GM18502 (cell line): ENCODE data around the gene OXT.
"Not testable (repeated sequence)": the region's sequence is repeated elsewhere in the genome, so short reads cannot be mapped to it uniquely, and the experiment has no call there.

ENCODE experiments used
- ATAC-seq: cut with Tn5 transposase; IDR thresholded peaks from one replicate; pipeline ENCODE4 v1.9.1; 2021; ENCODE audit warnings: mild to moderate bottlenecking; ENCODE audit not compliant: unreplicated experiment, poor library complexity

OXT gene

GRCh38 chr20:3071610-3072529 lies at the start of gene OXT:
OXT (plus strand) TSS chr20:3071620; CDS start chr20:3071656, 36 bp downstream.
- ATAC-seq = no peak

GRCh38 chr20:3021777-3022176 lies 49.6 kb upstream of the OXT start:
- no peak for ATAC-seq

DNA sequence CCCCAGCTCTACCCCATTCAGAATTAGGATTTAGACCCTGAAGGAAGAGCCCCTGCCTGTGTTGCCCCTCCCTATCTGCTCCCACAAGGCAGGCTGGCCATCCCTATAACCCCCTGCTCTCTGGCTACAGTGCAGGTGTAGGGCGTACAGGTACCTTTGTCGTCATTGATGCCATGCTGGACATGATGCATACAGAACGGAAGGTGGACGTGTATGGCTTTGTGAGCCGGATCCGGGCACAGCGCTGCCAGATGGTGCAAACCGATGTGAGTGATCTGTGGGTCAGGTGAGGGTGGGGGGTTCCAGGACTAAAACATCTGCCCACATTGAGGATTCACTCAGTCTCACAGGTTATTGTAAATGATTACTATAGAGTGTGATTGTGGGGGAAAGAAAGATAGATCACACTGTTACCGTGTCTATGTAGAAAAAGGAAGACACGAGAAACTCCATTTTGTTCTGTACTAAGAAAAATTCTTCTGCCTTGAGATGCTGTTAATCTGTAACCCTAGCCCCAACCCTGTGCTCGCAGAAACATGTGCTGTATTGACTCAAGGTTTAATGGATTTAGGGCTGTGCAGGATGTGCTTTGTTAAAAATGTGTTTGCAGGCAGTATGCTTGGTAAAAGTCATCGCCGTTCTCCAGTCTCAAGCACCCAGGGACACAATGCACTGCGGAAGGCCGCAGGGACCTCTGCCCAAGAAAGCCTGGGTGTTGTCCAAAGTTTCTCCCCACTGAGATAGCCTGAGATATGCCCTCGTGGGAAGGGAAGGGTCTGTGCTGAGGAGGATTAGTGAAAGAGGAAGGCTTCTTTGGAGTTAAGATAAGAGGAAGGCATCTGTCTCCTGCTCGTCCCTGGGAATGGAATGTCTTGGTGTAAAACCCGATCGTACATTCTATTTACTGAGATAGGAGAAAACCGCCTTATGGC lies 48.6 kb upstream of the OXT start:
- not testable (repeated sequence) for ATAC-seq

DNA sequence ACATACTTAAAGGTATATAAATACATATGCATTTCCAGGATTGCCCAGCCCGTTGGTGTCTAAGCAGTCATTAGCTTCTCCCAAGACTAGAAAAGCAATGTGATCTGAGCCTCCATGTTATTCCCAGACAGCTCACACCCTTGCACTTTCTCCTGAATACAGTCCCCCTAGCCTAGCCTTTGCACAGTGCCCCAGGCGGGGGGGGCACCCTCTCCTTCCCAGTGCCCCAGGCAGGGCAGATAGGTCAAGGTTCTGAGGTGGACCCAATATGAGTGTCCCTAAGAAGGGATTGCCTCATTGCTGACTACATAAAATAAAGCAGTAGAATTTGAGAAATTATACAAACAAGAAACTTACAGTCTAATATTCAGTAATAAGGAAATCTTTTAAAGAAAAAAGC lies 43.4 kb upstream of the OXT start:
- ATAC-seq = no peak

DNA sequence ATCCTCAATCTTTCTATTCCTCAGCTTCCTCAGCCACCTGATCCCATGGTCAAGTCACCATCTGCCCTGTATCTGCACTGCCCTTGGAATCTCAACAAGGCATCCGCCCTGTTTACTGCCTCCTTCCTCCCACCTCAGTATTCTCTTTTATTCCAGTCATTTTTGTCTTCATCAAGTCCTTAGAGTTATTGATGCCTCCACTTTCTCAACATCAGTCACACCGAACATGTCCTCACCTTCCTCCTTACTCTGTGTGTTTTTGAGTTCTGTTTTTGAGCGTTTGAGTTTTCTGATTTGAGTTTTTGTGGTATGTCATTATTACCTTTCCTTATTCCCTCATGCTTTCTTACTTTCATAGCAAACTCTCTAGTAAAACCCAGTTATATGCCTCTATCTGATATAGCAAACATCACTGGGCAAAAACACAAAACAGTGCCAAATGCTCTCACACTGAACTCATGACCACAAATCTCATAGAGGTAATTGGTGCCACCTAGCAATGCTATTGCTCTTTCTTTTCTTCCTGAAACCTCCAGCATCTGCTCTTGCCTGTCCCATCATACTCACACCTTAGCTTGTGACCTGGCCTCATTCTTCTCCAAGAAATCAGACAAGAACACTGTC lies 39.8 kb upstream of the OXT start:
- ATAC-seq = no peak

GRCh38 chr20:3032624-3033023 lies 38.8 kb upstream of the OXT start:
- no peak for ATAC-seq

GRCh38 chr20:3037654-3038053 lies 33.8 kb upstream of the OXT start:
- no peak for ATAC-seq

DNA sequence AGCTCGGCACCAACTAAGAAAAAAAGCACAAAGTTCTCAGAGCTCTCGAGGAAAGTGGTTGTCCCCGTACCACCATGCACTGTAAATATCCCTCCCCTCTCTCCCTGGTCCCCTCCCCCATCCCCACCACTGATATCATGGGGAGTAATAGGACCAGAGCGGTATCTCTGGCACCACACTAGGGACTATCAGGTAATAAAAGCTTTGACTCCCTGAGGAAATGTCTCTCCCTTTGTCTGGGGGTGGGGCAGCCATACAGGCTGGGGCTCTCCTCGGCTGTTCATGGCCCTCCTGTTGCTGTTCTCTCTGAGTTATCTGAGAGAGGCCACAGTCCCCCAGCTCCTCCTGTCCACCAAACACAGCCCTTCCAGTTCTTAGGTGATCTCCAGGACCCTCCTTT lies 33.0 kb upstream of the OXT start:
- ATAC-seq = no peak

- no peak for ATAC-seq
Measured at GRCh38 chr20:3039426-3039825, 32.0 kb upstream of the OXT start.

DNA sequence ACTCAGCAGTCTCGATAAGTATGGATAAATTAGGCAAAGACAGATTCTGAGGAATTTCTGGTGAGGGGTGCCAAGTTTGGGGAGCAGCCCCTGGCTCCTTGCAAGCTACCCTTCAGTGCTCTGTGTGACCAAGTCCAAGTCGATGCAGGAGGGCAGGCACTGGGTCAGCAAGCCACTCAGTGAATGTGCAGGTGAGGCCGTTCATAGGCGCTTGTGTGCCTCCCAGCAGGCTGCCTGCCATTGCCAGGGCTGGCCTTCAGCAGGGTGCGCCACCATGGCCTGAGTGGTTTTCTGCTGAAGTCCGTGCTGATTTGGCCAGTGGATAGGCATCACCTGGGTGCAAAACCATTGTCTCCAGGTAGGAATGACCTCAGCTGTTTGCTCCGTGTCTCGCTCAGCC lies 31.3 kb upstream of the OXT start:
- ATAC-seq = no peak

DNA sequence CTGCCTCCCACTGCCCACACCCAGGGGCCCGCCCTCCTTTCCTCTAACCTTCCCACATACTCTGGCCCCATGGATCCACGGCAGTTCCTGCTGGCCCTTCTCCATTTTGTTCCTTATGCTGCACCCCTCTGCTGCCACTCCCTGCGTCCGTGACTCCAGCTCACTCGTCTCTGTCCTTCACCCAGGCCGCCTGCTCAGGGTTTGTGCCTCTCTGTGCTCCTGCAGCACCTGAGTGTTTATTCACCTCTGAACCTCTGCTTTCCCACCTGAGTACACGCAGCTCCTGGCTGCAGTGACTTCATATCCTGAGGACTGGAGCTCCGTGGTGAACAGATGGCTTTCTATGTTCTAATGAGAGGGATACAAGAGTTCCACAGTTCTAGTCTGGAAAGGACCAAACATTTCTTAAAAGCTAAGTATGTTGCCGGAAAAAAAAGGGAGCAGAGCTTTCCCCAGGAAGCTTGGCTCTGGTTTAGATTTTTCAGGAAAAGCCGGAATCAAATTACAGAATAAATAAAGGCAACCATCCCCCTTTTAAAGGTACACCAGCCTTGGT lies 29.5 kb upstream of the OXT start:
- no peak for ATAC-seq

DNA sequence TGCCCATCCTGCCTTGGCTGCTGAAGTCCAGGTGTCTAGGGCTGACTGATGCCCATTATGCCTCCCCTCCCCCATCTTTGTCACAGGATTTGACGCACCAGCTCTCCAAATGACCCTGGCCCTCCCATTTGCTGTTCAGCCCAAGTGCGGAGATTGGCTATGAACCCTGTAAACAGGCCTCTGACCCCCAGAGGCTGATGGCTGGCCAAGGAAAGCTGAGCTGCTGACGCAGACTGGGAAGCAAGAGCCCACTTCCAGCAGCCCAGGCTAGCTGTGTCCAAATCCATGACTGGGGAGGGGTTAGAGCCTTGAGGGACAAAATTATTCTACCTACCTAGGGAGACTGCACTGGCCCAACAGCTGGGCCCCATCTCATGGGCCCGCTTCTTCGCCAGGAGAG lies 28.8 kb upstream of the OXT start:
- no peak for ATAC-seq

DNA sequence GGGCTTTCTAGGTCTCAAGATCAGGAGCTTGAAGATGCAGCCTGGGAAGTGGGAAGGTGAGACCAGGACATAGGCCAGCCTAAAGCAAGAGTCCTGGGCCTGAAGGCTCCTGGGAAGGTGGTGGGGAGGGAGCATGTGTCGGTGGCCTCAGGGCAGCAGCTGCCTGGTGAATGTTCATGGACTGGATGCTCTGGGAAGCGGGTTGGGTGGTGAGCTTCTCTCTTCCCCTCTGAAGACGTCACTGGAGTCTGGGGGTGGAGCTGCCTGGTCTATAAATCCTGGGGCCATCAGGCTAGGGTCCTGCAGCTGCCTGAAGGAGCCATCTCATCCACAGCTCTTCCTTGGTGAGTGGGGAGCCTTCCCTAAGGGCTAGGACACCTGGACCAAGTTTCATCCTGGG lies 28.1 kb upstream of the OXT start, which contains the start of gene GNRH2:
TSS of gene GNRH2 (plus strand) at position 301 of the 400 bp plus-strand sequence. CDS start 793 bp downstream, outside the sequence.
- ATAC-seq = no peak

DNA sequence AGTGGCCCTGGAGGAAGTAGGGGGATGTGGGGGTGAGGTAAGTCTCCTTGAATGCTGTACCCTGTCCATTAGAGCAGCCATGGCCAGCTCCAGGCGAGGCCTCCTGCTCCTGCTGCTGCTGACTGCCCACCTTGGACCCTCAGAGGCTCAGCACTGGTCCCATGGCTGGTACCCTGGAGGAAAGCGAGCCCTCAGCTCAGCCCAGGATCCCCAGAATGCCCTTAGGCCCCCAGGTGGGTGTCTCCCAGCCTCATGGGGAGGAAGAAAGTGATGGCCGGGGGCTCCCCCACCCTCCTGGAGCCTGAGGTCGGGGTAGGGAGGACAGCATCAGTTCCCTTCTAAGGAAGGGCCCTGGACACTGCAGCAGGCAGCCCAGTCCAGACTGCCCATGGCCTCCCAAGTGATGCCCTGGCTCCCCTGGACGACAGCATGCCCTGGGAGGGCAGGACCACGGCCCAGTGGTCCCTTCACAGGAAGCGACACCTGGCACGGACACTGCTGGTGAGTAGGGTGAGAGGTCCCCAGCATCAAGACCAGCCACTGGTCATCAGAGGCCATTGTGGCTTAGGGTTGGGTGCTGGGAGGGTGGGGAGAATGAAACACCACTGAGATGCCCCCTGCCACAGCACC lies 27.0 kb upstream of the OXT start:
- ATAC-seq = no peak

DNA sequence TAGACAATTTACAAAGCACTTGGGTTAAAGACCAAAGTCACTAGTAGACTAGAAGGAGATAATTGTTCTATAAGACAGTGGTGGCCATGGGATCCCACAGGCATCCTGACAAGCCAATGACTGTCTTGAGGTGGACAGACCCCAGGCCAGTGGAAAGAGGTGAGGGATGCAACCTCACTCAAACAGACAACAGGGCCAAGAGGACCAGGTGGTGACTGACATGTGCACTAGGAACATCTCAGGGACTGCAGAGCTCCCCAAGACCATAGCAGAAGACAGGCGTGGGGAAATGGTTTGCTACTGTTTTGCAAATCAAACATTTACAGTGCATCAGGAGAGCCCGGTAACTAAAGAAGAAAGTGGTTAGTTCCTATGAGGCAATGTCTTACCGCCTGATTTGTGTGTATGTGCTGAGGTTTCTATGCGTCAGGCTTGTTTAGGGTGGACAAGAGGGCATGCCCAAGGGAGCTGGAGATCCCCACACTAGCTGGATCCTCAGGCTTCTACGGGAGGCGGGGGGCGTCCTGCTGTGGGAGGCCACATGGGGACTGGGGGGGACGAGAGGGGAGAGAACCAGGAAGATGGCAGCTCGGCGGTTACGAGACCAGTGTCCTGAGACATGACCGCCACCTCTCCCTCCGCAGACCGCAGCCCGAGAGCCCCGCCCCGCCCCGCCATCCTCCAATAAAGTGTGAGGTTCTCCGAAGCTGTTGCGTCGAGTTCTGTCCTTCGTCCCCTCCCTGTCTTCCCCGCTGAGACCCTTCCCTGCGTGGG lies 26.2 kb upstream of the OXT start:
- ATAC-seq = peak; percentile 49

DNA sequence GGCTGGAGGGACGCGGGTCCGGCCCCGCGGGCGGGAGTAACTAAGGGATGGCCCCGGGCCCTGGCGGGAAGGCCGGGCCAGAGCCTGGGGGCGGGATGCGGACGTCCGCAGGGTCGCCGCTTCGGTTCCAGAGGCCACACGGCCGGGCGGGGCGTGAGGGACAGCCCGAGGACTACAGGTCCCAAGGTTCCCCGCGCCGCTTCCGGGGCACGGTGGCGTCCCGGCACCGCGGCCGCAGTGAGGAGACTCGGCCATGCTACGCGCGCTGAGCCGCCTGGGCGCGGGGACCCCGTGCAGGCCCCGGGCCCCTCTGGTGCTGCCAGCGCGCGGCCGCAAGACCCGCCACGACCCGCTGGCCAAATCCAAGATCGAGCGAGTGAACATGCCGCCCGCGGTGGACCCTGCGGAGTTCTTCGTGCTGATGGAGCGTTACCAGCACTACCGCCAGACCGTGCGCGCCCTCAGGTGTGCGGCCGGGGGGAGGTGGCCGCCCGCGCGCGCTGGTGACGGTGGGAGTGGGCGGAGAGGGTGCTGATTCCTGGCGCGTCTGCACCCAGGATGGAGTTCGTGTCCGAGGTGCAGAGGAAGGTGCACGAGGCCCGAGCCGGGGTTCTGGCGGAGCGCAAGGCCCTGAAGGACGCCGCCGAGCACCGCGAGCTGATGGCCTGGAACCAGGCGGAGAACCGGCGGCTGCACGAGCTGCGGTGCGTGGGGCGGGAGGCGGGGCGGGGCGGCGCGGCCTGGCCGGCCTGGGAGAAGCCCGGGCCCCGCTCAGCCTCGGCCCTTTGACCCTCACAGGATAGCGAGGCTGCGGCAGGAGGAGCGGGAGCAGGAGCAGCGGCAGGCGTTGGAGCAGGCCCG lies 25.4 kb upstream of the OXT start, which contains the start of gene MRPS26:
TSS of gene MRPS26 (plus strand) at position 237 of the 861 bp plus-strand sequence. CDS start at position 254, 17 bp downstream.
- ATAC-seq = peak; percentile 93

GRCh38 chr20:3046677-3047462 lies 24.6 kb upstream of the OXT start:
- ATAC-seq = no peak
